ENCODE measurements around the gene LEKR1. TPM values are rescaled to one million over a fixed set of nuclear protein-coding genes. Genes with fewer than 3 reads are reported as not detected.
A peak's percentile ranks its signal among the peaks of the same experiment; 100 is the strongest.

The LEKR1 gene
- total RNA-seq (2014; rRNA removed; shearing (Covaris generic)): 0.16 TPM in 1 of 2 replicates, not detected in the other

DNA sequence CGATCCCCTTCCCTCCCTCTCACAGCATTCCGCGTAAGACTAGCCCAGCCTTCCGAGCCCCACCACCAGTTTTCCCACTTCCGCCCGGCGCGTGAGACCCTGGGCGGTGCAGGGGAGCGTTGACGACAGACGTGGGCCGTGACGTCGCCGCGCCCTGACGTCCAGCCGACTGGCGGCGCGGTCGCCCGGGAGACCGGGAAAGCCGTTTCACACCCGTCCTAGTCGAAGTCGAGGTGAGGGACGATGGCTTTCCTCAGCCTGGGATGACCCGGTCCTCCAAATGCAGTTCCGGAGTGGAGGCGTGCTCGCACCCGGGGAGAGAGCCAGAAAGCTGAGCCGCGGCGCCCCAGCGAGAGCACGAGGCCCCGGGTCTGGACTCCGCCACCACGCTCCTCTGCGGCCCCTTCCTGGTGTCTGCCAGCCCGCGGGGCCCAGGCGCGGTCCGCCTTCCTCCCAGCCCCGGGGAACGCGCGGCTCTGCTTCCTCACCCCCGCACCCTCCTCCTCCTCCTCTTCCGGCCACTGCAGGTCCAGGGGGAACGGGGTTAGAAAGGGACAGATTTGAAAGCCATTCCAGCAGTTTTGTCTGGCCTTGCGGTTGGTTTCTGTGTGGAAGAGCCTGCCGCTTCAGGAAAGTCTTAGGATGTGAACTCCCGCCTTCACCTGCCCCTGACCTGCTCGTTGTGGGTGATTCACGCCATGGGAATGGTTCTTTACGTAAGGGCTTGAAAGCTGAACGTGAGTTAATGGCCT lies at the start of gene LEKR1:
TSS of gene LEKR1 (plus strand) at position 210 of the 752 bp plus-strand sequence. CDS start 2,977 bp downstream, outside the sequence.
- no peaks in the 10 kb centered on the region for H3K27me3 ChIP-seq (replicated peaks)
- H3K4me1 ChIP-seq (replicated peaks): peaks cover 25% of the 10 kb centered on the region
- H3K4me3 ChIP-seq: peak within 1 kb of the TSS; percentile 57
- DNase-seq (ENCODE audit: low read depth in 1 of 2, low spot score in 2 of 2): peak; percentile 86 to 90
- H3K27ac ChIP-seq: peak within 1 kb of the TSS; percentile 97
- H3K36me3 ChIP-seq: no peaks in the 10 kb centered on the region
- no peaks in the 10 kb centered on the region for H3K9me3 ChIP-seq (replicated peaks)

DNA sequence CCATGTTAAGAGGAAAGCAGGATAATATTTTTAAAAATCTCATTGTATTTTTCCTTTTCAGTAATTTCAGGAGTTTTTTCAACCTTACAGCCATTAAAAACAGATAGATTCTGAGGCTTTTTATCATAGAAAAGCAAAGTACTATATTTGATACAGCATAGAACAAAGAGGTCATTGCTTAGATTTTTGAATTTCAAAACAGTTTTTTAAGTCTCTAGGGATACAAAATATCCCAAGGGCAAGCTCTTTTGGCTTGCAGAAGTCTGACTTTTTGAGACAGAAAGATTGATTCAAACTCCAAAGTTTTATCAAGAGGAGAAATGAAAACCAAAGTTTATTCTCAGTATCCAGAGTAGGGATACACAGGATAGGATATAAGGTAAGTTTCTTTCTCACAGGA lies 49.3 kb upstream of the LEKR1 start:
- no peak overlapping the region for H3K27ac ChIP-seq
- no peaks in the 10 kb centered on the region for H3K36me3 ChIP-seq
- H3K27me3 ChIP-seq (replicated peaks): no peaks in the 10 kb centered on the region
- no peak overlapping the region for H3K4me3 ChIP-seq
- H3K4me1 ChIP-seq (replicated peaks): peaks cover 18% of the 10 kb centered on the region
- H3K9me3 ChIP-seq (replicated peaks): no peaks in the 10 kb centered on the region
- DNase-seq (ENCODE audit: low read depth in 1 of 2, low spot score in 2 of 2): no peak

DNA sequence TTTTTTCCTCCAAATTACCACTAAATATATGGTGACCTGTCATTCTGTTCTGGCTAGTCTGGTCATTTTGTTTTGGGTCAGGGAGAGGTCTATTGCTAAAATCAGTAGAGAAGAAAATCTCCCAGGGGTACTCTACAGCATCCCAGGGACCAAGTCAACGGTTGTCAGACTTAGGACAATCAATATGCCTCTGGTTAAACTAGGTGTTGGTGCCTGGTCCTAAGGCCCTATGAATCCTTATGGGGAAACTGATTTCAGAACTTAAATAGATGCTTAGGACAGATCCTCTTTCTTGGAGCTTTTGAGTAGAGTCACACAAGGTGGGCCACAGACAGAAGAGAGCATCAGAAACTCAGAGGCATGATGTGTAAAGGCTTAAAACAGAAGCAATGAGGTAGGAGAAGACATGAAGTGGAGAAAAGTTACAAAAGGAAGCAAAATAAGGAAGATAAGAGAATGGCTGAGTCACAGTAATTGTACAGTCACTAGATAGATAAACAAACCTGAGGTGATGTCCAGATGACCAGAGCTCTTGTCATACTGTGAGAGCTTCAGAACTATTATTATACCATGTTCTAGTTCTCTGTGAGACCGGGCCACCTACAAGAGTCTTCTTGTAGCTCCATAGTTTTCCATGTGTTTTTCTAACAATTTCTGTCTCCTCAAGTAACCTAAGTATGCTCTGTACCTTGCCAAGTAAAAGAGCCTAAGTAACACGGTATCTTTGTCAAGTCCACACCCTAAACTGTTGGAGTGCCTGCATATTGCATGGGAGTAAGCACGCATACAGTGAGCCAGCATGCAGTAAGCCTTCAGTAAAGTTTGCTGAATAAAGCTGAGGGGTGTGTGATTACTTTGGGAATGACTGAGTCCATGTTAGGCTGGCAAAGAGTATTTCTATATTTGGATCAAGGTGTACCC lies 44.6 kb upstream of the LEKR1 start:
- Histone ChIP-seq H3K4me1 (replicated peaks) (peaks cover 40% of the 10 kb centered on the region), H3K9me3 (replicated peaks) (no peaks in the 10 kb centered on the region), H3K27me3 (replicated peaks) (no peaks in the 10 kb centered on the region), H3K4me3 (no peak overlapping the region), H3K27ac (peak overlapping the region; percentile 67), H3K36me3 (no peaks in the 10 kb centered on the region)
- DNase-seq (ENCODE audit: low read depth in 1 of 2, low spot score in 2 of 2): peak in 1 of 2 experiments; percentile 69

DNA sequence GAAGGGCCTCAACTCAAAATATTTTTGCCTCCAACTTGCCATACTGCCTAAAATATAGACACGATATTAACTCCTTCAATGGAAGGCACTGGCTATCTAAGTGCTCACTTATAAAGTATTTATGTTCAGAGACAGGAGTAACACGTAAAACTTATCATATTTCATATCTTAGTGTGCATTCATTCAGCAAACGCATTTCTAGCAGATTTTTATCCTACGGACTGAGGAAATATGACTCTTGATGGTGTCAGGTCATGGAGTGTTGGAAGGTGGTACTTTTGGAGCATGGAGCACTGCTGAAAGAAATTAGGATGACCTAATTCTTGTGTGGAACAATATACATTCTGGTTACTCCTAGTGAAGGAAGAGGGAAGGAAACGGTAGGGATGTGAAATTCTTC lies 43.8 kb upstream of the LEKR1 start:
- no peaks in the 10 kb centered on the region for H3K36me3 ChIP-seq
- no peak overlapping the region for H3K4me3 ChIP-seq
- peaks cover 40% of the 10 kb centered on the region for H3K4me1 ChIP-seq (replicated peaks)
- H3K27ac ChIP-seq: peak overlapping the region; percentile 67
- no peaks in the 10 kb centered on the region for H3K27me3 ChIP-seq (replicated peaks)
- H3K9me3 ChIP-seq (replicated peaks): no peaks in the 10 kb centered on the region
- DNase-seq (ENCODE audit: low read depth in 1 of 2, low spot score in 2 of 2): no peak

DNA sequence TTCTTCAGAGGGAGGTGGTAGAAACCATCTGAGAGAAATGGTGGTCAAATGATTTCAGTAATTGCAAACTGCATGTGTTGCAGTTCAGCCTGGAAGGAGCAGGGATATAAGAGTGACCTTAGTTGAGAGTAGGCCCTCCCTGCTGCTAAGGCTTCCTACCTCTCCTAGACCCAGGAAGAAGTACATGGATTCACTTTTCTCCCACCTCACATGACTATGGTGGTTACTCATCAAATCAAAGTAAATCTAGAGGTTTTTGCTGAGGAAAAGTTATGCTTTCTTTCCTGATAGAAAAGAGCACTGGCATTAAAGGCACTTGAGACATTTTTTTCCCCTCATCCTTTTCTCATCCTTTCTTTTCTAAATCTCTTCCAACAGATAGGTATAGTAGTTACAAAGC lies 43.2 kb upstream of the LEKR1 start:
- no peak for DNase-seq (ENCODE audit: low read depth in 1 of 2, low spot score in 2 of 2)
- Histone ChIP-seq H3K9me3 (replicated peaks) (no peaks in the 10 kb centered on the region), H3K27me3 (replicated peaks) (no peaks in the 10 kb centered on the region), H3K4me3 (no peak overlapping the region), H3K27ac (peak overlapping the region; percentile 67), H3K36me3 (no peaks in the 10 kb centered on the region), H3K4me1 (replicated peaks) (peaks cover 46% of the 10 kb centered on the region)

DNA sequence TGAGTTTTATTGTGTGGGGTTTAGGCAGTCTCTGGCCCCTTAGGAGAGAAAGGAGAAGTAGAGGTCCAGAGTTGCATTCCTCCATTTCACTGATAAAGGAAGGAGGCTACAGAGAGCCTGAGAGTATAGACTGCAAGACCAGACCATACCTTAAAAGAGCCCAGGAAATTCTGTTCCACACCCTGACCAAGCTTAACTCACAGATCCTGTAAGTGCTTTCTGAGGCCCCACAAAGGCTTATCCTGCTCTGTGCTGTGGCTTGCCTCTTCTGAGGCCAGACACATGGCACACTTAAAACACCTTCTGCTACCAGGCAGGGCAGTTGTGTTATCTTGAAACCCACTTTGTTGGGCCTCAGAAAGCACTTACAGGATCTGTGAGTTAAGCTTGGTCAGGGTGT lies 39.2 kb upstream of the LEKR1 start:
- peaks cover 46% of the 10 kb centered on the region for H3K4me1 ChIP-seq (replicated peaks)
- H3K27ac ChIP-seq: no peak overlapping the region
- H3K9me3 ChIP-seq (replicated peaks): no peaks in the 10 kb centered on the region
- no peak for DNase-seq (ENCODE audit: low read depth in 1 of 2, low spot score in 2 of 2)
- H3K4me3 ChIP-seq: no peak overlapping the region
- no peaks in the 10 kb centered on the region for H3K36me3 ChIP-seq
- H3K27me3 ChIP-seq (replicated peaks): no peaks in the 10 kb centered on the region

DNA sequence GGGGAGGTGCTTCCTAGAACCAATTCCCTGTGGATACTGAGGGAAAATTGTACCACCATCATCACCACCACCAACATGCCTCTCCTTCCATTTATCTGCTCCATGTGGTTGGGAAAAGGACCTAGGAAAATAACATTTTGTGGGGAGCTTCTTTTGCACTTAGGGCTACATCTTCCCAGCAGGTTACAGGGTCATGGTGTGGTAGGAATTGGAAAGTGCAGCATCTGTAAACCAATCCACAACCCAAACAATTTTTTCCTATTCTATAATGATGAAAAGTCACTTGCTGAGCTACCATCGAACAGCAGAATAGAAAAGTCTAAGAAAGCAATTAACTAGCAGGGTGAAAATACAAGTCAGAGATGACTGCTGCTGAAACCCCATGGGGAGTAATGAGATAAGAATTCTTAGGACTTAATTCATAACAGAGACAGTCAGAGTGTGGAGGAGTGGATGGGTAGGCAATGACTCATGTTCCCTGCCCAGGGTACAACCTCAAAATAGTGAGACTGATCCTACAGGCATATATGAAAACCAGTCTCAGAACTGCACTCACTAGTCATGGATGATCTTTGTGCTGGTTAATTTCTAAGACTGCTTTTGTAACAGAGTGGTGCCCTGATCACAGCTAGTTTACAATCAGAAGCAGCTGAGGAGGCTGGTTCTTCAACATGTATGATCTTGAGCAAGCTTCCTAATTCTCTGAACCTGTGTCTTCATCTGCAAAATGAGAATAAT lies 38.1 kb upstream of the LEKR1 start:
- H3K27ac ChIP-seq: peak overlapping the region; percentile 55
- no peak overlapping the region for H3K4me3 ChIP-seq
- no peaks in the 10 kb centered on the region for H3K36me3 ChIP-seq
- H3K9me3 ChIP-seq (replicated peaks): no peaks in the 10 kb centered on the region
- peak; percentile 59 to 69 for DNase-seq (ENCODE audit: low read depth in 1 of 2, low spot score in 2 of 2)
- no peaks in the 10 kb centered on the region for H3K27me3 ChIP-seq (replicated peaks)
- H3K4me1 ChIP-seq (replicated peaks): peaks cover 38% of the 10 kb centered on the region

DNA sequence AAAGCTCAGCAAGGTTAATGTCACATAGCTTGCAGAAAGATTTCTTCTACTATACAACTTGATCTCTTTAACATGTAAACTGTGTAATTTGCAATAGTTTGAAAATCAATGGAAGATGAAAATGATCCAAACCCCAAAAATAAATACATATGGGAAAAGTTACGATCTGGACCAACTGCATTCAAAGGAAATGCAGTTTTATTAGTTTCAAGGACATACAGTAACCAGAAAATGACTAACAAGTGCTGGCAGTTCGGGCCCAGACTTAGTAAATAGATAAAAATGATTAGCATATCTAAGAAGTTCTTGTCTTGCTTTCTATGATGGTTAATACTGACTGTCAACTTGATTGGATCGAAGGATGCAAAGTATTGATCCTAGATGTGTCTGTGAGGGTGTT lies 37.3 kb upstream of the LEKR1 start:
- Histone ChIP-seq H3K4me3 (no peak overlapping the region), H3K27ac (no peak overlapping the region), H3K9me3 (replicated peaks) (no peaks in the 10 kb centered on the region), H3K4me1 (replicated peaks) (peaks cover 35% of the 10 kb centered on the region), H3K36me3 (no peaks in the 10 kb centered on the region), H3K27me3 (replicated peaks) (no peaks in the 10 kb centered on the region)
- no peak for DNase-seq (ENCODE audit: low read depth in 1 of 2, low spot score in 2 of 2)

DNA sequence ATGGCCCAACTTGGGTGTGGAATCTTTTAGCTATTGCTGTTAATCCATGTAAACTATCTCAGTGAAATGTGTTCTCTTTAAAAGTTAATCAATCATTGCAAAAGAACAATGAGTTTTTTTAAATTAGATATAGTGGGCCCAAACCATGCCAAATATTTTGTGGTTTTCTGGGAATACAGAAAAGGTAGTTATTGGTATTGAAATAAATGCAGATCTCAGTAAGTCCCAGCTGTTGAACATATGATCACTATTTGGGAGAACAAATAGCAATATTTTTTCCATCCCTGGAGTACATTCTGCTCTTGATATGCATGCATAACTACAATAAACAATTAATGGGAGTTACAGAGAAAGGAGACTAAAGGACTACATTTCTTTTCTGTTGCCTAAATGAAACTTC lies 36.0 kb upstream of the LEKR1 start:
- Histone ChIP-seq H3K4me3 (no peak overlapping the region), H3K27ac (no peak overlapping the region), H3K36me3 (no peaks in the 10 kb centered on the region), H3K9me3 (replicated peaks) (no peaks in the 10 kb centered on the region), H3K4me1 (replicated peaks) (peaks cover 29% of the 10 kb centered on the region), H3K27me3 (replicated peaks) (no peaks in the 10 kb centered on the region)
- no peak for DNase-seq (ENCODE audit: low read depth in 1 of 2, low spot score in 2 of 2)

DNA sequence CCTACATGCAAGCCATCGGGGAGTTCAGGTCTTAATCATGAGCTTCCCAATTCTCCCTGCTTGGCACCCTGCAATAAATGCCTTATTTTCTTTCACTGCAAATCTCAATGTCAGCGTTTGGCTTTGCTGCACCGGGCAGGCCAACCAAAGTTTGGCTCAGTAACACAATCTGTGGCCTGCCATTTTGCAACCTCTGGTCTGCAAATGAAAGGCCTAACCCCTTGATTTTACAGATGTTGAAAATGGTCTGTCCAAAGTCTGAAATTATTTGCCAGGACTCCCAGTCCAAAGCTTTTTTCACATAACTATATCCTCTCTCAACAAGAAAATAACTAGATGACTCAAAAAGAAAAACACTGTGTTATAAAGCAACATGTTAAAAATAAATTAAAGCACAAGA lies 34.0 kb upstream of the LEKR1 start:
- Histone ChIP-seq H3K27ac (no peak overlapping the region), H3K4me1 (replicated peaks) (peaks cover 32% of the 10 kb centered on the region), H3K36me3 (no peaks in the 10 kb centered on the region), H3K4me3 (no peak overlapping the region), H3K27me3 (replicated peaks) (no peaks in the 10 kb centered on the region), H3K9me3 (replicated peaks) (no peaks in the 10 kb centered on the region)
- DNase-seq (ENCODE audit: low read depth in 1 of 2, low spot score in 2 of 2): no peak

DNA sequence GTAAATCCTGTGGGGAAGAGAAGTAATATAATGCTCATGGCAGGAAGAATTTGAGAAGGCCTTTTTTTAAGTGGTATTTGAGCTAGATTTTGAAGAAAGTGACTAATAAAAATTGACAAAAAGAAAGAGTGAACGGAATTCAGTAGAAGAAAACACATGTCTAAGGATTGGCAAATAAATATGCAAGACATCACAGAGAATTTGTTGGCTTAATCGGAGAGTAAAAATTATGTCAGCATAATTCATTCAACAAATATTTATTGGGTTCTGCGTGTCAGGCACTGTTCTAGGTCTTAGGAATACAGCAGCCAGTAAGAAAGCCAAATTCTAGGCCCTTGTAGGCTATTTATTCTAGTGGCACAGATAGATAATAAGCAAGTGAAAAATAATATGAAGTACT lies 33.6 kb upstream of the LEKR1 start:
- Histone ChIP-seq H3K27ac (no peak overlapping the region), H3K36me3 (no peaks in the 10 kb centered on the region), H3K4me1 (replicated peaks) (peaks cover 31% of the 10 kb centered on the region), H3K9me3 (replicated peaks) (no peaks in the 10 kb centered on the region), H3K4me3 (no peak overlapping the region), H3K27me3 (replicated peaks) (no peaks in the 10 kb centered on the region)
- DNase-seq (ENCODE audit: low read depth in 1 of 2, low spot score in 2 of 2): no peak

DNA sequence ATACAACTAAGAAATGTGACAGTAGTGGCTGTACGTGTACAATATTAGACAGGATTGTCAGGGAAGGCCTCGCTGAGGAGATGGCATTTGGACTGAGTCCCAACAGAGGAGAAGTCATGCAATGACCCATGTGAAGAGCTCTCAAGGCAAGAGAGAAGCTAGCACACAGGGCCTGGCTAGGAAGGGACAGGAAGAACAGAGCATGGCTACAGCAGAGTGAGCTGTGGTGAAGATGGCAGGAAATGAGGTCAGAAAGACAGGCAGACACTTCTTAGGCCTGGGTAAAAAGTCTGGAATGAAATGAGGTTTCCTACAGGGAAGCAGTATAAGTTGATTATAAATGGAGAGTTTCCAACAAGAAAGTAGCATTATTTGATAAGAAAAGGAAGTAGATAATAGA lies 33.2 kb upstream of the LEKR1 start:
- no peaks in the 10 kb centered on the region for H3K27me3 ChIP-seq (replicated peaks)
- no peak for DNase-seq (ENCODE audit: low read depth in 1 of 2, low spot score in 2 of 2)
- peaks cover 27% of the 10 kb centered on the region for H3K4me1 ChIP-seq (replicated peaks)
- no peak overlapping the region for H3K27ac ChIP-seq
- no peak overlapping the region for H3K4me3 ChIP-seq
- H3K36me3 ChIP-seq: no peaks in the 10 kb centered on the region
- no peaks in the 10 kb centered on the region for H3K9me3 ChIP-seq (replicated peaks)

DNA sequence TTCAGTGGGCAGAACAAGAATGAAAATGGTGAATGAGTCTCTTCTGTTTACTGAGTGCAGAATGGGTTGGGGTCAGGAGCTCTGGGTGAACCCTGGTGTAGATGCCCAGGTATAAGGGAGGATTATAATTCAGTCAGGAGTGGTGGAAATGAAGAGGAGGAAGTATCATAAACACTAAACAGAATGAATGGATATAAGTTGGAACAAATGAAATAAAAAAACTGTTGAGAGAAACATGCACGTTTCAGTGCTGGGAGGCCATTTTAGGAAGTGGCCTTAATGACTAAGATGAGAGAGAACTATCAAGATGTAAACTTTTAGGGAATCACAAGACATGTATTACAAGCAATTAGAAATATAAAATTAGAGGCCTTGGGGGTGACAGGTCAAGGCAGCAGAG lies 32.8 kb upstream of the LEKR1 start:
- no peak overlapping the region for H3K27ac ChIP-seq
- no peaks in the 10 kb centered on the region for H3K27me3 ChIP-seq (replicated peaks)
- no peak overlapping the region for H3K4me3 ChIP-seq
- no peaks in the 10 kb centered on the region for H3K9me3 ChIP-seq (replicated peaks)
- no peak for DNase-seq (ENCODE audit: low read depth in 1 of 2, low spot score in 2 of 2)
- no peaks in the 10 kb centered on the region for H3K36me3 ChIP-seq
- H3K4me1 ChIP-seq (replicated peaks): peaks cover 22% of the 10 kb centered on the region

All from SJSA1 (cell line).